HFFc6 (cell line): ENCODE measurements around the gene SAPCD2. TPM values are rescaled to one million over a fixed set of nuclear protein-coding genes. Genes with fewer than 3 reads are reported as not detected.
A peak's percentile ranks its signal among the peaks of the same experiment; 100 is the strongest.

Experiments
- DNase-seq: peaks from one replicate; pipeline ENCODE4 v3.0.0-alpha.2; 2018
- H3K27ac Mint-ChIP-seq: 2 replicates; pipeline ENCODE4 v1.8.0; 2020; ENCODE audit warnings: mild to moderate bottlenecking, mixed read lengths
- H3K27me3 Mint-ChIP-seq: 2 replicates; pipeline ENCODE4 v1.8.0; 2021; ENCODE audit warnings: mild to moderate bottlenecking, moderate library complexity, mixed read lengths; ENCODE audit not compliant: insufficient read depth
- H3K36me3 Mint-ChIP-seq: 2 replicates; pipeline ENCODE4 v1.8.0; 2021; ENCODE audit warnings: low read depth, mixed read lengths
- H3K4me1 Mint-ChIP-seq: 2 replicates; pipeline ENCODE4 v1.8.0; 2020; ENCODE audit warnings: low read depth, mixed read lengths
- H3K4me3 Mint-ChIP-seq: 2 replicates; pipeline ENCODE4 v1.8.0; 2020; ENCODE audit warnings: mild to moderate bottlenecking, moderate library complexity, mixed read lengths
- H3K9me3 Mint-ChIP-seq: 2 replicates; pipeline ENCODE4 v1.8.0; 2020; ENCODE audit warnings: mild to moderate bottlenecking, mixed read lengths
- total RNA-seq, 6 experiments: library from RNA; stranded (reverse); fragmentation: NEBNext Ultra II Directional; extraction: Animal tissue kit (Norgen Biotek cat#: 25700); gene quantifications; 2 replicates in 1 of 6; 3 replicates in 5 of 6; pipeline ENCODE4 v1.2.3, GENCODE V29; 2021
- TF ChIP-seq, protein P1 (sequence below): fragments of 200-600 bp; sonication (generic); IDR thresholded peaks from 2 replicates; pipeline ENCODE4 v1.5.0; 2021; ENCODE audit warnings: antibody characterized with exemption, mild to moderate bottlenecking

Gene SAPCD2
- total RNA-seq, 6 experiments from 2014 or later: 7.7 to 14.8 (median 11.3) TPM

GRCh38 chr9:137112564-137113384 is 42.4 kb upstream of the SAPCD2 start:
- Mint-ChIP-seq H3K27me3 (no peaks in the 10 kb centered on the region; the same call in 1 of the 2 replicates), H3K9me3 (no peaks in the 10 kb centered on the region), H3K4me1 (no peaks in the 10 kb centered on the region), H3K4me3 (peak overlapping the region; percentile 53; the same call in 1 of the 2 replicates), H3K27ac (no peak overlapping the region), H3K36me3 (no peaks in the 10 kb centered on the region; the same call in 1 of the 2 replicates)
- DNase-seq: no peak
- TF ChIP-seq, protein P1, sequence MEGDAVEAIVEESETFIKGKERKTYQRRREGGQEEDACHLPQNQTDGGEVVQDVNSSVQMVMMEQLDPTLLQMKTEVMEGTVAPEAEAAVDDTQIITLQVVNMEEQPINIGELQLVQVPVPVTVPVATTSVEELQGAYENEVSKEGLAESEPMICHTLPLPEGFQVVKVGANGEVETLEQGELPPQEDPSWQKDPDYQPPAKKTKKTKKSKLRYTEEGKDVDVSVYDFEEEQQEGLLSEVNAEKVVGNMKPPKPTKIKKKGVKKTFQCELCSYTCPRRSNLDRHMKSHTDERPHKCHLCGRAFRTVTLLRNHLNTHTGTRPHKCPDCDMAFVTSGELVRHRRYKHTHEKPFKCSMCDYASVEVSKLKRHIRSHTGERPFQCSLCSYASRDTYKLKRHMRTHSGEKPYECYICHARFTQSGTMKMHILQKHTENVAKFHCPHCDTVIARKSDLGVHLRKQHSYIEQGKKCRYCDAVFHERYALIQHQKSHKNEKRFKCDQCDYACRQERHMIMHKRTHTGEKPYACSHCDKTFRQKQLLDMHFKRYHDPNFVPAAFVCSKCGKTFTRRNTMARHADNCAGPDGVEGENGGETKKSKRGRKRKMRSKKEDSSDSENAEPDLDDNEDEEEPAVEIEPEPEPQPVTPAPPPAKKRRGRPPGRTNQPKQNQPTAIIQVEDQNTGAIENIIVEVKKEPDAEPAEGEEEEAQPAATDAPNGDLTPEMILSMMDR: no peak

DNA sequence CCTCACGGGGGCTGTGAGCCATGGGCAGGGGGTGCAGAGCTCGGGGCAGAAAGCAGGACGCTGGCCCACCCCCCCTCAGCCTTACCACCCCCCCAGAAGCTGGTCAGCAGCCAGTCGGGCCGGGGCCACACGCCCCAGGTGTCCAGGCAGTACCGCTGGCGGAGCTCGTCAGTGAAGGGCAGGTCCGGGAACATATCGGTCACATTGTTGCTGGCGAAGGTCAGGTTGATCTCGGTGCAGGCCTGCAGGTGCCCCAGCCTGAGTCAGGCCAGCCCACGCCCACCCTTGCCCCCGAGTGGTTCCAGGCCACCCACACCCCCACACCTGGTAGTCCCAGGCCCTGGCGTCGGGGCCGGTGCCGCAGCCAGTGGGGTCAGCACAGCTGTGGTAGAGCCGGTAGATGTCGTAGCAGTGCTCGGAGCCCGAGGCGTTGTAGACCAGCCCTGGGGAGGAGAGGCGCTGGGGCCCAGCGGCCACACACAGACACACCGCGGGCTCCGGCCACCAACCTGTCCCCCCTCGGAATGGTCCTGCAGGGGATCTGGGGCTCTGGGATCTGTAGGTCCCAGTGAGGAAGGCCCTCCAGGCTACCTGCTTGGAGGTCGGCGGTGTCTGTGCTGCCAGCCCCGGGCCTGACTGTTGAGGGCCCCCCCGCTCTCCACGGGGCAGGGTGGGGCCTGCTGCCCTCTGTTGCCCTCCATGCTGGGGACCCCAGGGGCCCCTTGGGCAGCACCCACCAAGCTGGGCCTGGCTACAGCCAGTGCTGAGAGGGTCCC is 41.6 kb upstream of the SAPCD2 start:
- no peaks in the 10 kb centered on the region for H3K9me3 Mint-ChIP-seq
- no peaks in the 10 kb centered on the region; the same call in 1 of the 2 replicates for H3K27me3 Mint-ChIP-seq
- H3K4me1 Mint-ChIP-seq: no peaks in the 10 kb centered on the region
- H3K27ac Mint-ChIP-seq: no peak overlapping the region
- no peaks in the 10 kb centered on the region; the same call in 1 of the 2 replicates for H3K36me3 Mint-ChIP-seq
- H3K4me3 Mint-ChIP-seq: no peak overlapping the region
- TF ChIP-seq, protein P1: no peak
- DNase-seq: no peak

GRCh38 chr9:137110911-137111787 is 40.8 kb upstream of the SAPCD2 start:
- Mint-ChIP-seq H3K4me3 (no peak overlapping the region), H3K27me3 (no peaks in the 10 kb centered on the region; the same call in 1 of the 2 replicates), H3K27ac (no peak overlapping the region), H3K9me3 (no peaks in the 10 kb centered on the region), H3K36me3 (no peaks in the 10 kb centered on the region; the same call in 1 of the 2 replicates), H3K4me1 (no peaks in the 10 kb centered on the region)
- TF ChIP-seq, protein P1: no peak
- DNase-seq: no peak

GRCh38 chr9:137110147-137110910 is 40.0 kb upstream of the SAPCD2 start:
- TF ChIP-seq, protein P1: no peak; the same call in 1 of the 2 replicates
- DNase-seq: no peak
- Mint-ChIP-seq H3K36me3 (peaks cover 4% of the 10 kb centered on the region), H3K4me1 (no peaks in the 10 kb centered on the region), H3K27me3 (no peaks in the 10 kb centered on the region; the same call in none of the 2 replicates), H3K9me3 (no peaks in the 10 kb centered on the region), H3K4me3 (no peak overlapping the region), H3K27ac (no peak overlapping the region)
